HG02981 (cell line): ENCODE data around the gene ZNF565.
"Not testable (repeated sequence)": the region's sequence is repeated elsewhere in the genome, so short reads cannot be mapped to it uniquely, and the experiment has no call there.

Experiments
- ATAC-seq: cut with Tn5 transposase; IDR thresholded peaks from one replicate; pipeline ENCODE4 v1.9.1; 2021; ENCODE audit warnings: mild to moderate bottlenecking, moderate library complexity; ENCODE audit not compliant: unreplicated experiment

Gene ZNF565

DNA sequence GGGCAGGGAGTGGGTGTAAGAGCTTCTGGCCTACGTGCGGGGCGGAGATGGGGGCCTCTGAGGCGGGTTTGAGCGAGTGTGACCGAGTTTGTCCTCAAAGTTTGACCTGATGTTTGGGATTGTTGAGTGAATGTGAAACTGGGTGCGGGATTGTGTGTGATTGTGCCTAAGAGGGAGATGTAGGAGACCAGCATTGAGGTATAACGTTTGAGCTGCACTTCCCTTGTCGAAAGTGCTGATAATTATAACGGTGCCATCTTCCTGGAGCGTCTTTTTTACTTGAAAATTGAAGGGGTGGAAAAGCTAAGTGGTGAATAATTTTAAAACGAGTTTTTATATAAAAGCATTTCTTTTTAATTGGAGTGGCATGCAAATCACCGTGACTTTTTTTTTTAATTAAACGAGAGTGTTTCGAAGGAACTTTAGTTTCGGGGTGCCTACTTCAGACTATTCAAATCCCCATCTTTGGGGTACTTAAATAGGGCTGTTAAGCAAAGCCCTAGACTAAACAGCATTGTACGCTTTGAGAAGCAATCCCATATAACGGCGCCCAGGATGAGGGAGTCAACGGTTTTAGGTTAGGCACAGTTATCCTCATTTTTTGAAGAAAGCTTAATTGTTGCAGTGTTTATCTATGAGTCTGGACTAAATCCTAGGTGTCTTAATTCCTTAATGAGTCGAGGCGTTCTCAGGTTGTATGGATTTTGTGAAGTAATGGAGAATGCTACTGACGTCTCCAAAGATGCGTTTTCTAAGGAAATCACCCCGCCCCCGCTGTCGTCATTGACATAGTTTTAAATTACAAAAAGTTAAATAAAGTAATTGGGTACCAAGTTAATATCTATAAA is 1.0 kb upstream of the ZNF565 start:
- no peak for ATAC-seq

- no peak for ATAC-seq
Observed at GRCh38 chr19:36212895-36213294, 1.6 kb downstream of the ZNF565 start.

DNA sequence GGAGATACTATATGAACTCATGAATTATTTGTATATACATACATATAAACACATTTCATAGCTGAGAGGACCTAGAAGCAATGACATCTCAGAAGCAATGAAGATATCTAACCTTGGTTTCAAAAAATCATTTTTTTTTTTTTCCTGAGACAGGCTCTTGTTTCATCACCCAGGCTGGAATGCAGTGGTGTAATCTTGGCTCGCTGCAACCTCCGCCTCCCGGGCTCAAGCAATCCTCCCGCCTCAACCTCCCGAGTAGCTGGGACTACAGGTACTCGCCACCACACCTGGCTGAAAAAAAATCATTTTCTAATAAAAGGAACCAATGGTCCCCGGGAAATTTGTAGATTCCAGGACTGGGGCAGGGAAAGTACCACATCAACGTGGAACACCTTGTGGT is 4.0 kb downstream of the ZNF565 start:
- no peak for ATAC-seq

DNA sequence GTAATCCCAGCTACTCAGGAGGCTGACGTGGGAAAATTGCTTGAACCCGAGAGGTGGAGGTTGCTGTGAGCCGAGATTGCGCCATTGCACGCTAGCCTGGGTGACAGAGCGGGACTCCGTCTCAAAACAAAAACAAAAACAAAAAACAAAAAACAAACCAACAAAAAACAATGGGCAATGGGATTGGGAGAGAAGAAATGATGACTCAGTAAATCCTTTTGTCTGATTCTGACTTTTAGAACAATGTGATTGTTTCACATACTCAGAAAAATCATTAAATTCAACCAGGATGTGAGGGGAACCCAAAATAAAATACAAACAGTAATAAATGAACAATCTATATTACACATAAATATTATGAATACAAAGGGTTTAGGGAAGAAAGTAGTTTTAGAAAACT is 5.1 kb downstream of the ZNF565 start:
- ATAC-seq, result no peak

DNA sequence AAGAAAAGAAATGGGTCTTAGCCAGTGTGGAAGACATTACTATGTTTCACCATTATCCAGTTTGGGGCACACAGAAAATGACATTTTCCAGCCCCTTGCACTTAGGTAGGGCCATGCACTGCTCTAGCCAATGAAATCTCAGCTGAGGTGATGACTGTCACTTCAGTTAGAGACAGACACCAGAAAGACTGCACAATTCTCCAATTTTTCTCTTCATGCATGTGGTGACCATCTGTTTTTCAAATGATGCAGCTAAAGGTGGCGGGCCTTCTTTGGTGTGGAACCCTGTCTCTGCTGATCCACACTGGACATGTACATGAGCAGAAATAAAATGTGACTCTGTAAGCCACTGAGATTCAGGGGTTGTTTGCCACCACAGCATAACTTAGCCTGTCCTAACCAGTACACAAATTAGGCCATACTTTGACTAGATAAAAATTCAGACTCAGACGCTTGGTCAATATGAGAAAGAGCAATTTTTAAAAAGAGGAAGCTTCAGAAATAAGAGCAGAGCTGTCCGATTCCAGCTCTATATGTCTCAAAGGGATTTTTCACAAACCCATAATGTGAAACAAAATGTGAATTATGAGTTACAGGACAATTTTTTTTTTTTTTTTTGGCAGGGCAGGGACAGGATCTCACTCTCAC is 6.7 kb downstream of the ZNF565 start:
- ATAC-seq, result no peak

- no peak for ATAC-seq
Observed at GRCh38 chr19:36203293-36203692, 11.2 kb downstream of the ZNF565 start.

GRCh38 chr19:36201684-36202083 is 12.8 kb downstream of the ZNF565 start:
- no peak for ATAC-seq

DNA sequence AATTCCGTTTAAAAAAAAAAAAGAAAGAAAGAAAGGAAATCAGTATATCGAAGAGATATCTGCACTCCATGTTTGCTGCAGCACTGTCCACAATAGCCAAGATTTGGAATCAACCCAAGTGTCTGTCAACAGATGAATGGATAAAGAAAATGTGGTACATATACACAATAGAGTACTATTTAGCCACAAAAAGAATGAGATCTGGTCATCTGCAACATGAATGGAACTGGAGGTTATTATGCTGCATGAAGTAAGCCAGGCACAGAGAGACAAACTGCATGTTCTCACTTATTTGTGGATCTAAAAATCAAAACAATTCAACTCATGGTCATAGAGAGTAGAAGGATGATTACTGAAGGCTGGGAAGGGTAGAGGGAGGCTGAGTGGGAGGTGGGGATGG is 16.3 kb downstream of the ZNF565 start:
- no peak for ATAC-seq

GRCh38 chr19:36196249-36196648 is 18.2 kb downstream of the ZNF565 start:
- no peak for ATAC-seq

GRCh38 chr19:36186722-36187121 is 27.7 kb downstream of the ZNF565 start:
- ATAC-seq, result not testable (repeated sequence)

DNA sequence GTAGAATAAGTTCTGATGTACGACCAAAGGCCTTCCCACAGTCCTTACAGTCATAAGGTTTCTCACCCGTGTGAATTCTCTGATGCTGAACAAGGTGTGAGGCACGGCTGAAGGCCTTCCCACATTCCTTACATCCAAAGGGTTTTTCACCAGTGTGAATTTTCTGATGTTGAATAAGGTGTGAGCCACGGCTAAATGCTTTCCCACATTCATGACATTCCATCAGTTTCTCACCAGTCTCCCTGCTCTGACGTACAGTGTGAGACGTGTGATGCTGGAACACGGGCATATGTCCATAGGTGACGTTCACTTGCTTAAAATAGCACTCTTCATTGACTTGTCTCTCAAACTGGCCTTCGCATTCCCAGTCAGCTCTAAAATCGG is 31.2 kb downstream of the ZNF565 start:
- no peak for ATAC-seq

DNA sequence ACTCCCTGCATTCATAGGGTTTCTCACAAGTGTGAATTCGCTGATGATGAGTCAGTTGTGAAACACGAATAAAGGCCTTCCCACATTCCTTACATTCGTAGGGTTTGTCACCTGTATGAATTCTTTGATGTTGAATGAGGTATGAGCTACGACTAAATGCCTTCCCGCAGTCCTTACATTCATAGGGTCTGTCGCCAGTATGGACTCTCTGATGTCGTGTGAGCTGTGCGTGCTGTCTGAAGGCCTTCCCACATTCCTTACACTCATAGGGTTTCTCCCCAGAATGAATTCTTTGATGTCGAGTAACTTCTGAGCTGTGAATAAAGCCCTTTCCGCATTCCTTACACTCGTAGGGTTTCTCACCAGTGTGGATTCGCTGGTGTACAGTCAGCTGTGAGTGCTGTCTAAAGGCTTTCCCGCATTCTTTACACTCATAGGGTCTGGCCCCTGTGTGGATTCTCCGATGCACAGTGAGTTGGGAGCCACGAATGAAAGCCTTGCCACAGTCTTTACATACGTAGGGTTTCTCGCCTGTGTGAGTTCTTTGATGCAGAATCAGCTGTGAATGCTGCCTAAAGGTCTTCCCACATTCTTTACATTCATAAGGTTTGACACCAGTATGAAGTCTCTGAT is 31.7 kb downstream of the ZNF565 start:
- no peak for ATAC-seq

DNA sequence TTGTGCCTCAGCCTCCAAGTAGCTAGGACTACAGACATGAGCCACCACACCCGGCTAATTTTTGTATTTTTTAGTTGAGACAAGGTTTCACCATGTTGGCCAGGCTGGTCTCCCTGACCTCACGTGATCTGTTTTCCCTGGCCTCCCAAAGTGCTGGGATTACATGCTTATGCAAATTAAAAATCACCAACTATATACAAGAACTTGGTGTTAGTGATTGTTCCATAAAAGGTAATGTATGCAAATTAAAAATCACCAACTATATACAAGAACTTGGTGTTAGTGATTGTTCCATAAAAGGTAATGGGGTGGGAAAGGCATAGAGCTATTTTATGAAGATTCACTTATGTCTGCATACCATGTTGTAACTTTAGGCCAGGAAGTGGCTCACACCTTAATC is 35.4 kb downstream of the ZNF565 start:
- not testable (repeated sequence) for ATAC-seq

- not testable (repeated sequence) for ATAC-seq
Observed at GRCh38 chr19:36173846-36174245, 40.6 kb downstream of the ZNF565 start.

GRCh38 chr19:36172852-36173251 is 41.6 kb downstream of the ZNF565 start:
- no peak for ATAC-seq

DNA sequence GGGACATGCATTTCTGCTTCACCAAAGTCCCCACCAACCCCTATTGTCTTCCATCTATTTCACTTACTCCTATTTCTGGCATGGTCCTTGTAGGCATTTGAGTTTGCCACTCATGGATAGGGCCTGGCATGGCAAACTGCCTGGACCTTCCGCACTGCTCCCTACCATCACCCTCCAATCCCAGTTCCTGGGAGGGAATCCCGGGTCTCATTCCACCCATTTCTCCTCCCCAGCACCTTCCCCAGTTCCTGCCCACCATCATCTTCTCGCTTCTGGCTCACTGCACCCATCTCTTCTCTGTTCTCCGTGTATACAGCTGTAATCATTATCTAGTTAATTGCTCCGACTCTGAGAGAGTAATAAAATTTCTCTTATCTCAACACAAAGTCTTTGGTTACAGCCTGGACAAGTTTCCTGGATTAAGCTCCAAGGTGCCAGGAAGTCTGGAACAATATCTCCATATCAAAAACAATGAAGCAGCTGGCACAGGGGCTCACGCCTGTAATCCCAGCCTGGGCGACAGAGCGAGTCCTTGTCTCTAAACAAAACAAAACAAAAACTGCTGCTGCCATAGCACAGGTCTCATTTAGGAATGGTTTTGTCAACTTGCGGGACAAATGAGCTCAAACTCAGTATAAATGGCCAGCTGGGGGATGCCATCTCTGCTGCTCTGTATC is 45.2 kb downstream of the ZNF565 start:
- no peak for ATAC-seq

- ATAC-seq, result no peak
Observed at GRCh38 chr19:36163813-36164212, 50.7 kb downstream of the ZNF565 start.

DNA sequence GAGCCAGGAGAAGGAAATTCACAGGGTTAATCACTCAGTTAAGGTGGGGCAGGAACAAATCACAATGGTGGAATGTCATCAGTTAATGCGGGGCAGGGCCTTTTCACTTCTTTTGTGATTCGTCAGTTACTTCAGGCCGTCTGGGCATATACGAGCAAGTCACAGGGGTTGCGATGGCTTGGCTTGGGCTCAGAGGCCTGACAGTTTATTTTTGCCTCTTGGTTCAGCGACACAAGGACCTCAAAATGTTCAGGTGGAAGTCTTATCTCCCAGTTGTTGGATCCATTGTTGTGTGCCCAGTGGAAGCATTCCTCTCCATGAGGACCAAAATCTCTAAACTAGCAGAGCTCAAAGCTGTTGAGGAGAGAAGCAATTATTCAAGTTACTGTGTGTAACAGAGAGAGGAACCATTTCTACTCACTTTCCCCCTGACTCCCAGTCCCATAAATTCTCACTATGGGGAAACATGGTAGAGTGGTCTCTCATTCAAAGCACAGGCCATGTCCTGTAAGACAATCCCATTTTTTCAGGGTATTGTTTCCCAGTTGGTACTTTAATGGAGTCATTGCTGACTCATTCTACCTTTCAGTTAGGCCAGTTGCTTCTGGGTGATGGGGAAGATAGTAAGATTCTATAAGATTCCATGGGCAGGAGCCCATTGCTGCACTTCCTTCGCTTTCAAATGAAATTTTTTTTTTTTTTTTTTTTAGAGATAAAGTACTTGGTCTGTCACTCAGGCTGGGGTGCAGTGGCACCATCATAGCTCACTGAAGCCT is 53.5 kb downstream of the ZNF565 start:
- no peak for ATAC-seq

- no peak for ATAC-seq
Observed at GRCh38 chr19:36153126-36153525, 61.3 kb downstream of the ZNF565 start.

GRCh38 chr19:36152352-36153091 is 61.9 kb downstream of the ZNF565 start, which contains the start of gene COX7A1:
COX7A1 (minus strand) TSS chr19:36152447; CDS start chr19:36152407, 40 bp downstream.
- ATAC-seq, result no peak
